ENCODE results near the gene HIPK3.
A peak's percentile ranks its signal among the peaks of the same experiment; 100 is the strongest.
"Not testable (repeated sequence)": the region's sequence is repeated elsewhere in the genome, so short reads cannot be mapped to it uniquely, and the experiment has no call there.

Gene HIPK3

DNA sequence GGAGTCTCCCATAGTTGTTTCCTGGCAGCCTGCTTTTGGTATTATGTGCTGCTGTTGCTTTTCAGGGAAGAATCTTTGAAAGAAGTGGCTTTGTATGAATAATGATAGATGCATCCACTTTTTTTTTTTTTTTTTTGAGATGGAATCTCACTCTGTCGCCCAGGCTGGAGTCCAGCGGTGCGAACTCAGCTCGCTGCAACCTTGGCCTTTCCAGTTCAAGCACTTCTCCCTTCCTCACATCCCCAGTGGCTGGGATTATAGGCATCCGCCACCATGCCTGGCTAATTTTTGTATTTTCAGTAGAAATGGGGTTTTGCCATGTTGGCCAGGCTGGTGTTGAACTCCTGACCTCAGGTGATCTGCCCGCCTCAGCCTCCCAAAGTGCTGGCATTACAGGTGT, 49.6 kb downstream of the HIPK3 start:
- not testable (repeated sequence) for DNase-seq (ENCODE audit: low spot score)

DNA sequence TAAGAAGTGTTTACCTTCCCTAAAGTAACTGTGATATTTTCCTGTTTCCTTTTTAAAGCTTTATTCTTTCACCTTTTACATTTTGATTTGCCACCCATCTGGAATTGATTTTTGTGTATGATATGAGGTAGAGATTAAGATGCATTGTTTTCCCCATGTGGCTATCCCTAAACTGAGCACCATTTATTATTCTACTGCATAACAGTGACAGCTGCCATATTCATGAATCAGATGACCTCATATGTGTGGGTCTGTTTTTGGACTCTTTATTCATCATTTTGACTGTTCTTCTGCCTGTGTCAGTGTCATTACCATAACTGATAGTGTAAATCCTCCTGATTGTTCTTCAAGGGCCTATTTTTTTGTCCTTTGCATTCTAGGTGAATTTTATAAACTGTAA, 50.8 kb downstream of the HIPK3 start:
- no peak for DNase-seq (ENCODE audit: low spot score)

DNA sequence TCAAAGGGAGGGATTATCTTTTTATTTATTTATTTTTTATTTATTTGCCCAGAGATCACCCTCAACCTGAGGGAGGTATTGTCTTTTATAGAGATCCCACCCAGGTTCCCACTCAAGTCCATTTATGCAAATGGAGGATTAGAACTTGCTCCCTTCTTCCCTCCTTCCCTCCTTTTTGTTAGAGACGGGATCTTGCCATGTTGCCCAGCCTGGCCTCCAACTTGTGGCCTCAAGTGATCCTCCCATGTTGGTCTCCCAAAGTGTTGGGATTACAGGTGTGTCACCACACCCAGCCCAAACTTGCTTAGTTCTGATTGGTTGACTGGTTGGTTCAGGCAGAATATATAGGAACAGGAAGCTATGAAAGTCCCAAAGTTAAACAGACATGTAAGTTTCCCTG, 51.9 kb downstream of the HIPK3 start:
- DNase-seq (ENCODE audit: low spot score), result no peak

DNA sequence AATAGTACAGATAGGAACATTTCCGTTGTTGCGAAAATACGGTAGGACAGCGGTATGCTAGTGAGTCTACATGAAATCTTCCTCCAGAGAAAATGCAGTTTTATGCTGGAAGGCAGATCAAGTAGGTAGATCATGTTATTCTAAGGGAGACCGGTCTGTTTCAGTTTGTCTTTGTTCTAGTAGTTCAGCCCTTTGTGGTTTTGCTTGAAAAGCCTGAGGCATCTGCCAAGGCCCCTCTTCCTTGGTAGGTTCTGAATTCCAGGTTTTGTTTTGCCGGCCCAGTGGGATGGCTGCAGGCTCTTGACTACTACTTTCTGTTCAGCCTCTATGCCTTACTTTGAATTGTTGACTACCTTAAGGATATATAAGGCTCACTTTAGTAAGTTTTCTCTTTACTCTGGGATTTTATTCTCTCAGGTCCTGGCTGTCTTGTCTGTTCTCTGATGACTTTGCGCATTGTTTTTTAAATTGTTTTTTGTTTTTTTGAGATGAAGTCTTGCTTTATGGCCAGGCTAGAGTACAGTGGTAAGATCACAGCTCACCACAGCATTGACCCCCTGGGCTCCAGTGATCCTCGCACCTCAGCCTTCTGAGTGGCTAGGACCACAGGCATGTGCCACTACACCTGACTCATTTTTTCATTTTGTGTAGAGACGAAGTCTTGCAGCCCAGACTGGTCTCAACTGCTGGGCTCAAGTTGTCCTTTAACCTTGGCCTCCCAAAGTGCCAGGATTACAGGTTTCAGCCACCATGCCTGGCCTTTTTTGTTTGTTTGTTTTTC, 53.7 kb downstream of the HIPK3 start:
- DNase-seq (ENCODE audit: low spot score), result no peak

DNA sequence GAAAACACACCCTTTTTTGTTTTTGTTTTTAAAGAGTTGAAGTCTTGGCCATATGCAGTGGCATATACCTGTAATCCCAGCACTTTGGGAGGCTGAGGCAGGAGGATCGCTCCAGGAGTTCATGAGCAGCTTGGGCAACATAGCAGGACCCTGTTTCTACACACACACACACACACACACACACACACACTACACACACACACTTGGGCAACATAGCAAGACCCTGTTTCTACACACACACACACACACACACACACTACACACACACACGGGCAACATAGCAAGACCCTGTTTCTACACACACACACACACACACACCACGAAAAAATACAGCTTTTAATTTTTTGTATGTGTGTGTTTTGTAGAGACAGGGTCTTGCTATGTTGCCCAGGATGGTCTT, 54.5 kb downstream of the HIPK3 start:
- no peak for DNase-seq (ENCODE audit: low spot score)

DNA sequence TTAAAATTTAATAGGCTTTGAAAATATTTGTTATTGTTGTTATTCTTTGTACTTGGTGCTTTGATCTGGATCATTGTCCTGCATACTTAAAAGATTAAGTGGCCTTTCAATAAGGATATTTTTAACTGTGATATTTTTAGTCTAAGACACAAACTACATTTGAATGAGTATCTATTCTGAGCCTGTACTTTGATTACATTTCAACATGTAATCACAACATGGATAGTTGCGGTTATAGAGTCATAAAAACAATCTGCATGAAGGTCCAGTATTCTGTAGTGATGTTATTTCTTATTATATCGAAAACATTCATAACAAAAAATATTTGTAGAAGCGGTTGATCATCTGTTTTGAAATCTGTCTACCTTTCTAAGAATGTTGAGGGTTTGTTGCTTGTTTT, 58.6 kb downstream of the HIPK3 start:
- no peak for DNase-seq (ENCODE audit: low spot score)

DNA sequence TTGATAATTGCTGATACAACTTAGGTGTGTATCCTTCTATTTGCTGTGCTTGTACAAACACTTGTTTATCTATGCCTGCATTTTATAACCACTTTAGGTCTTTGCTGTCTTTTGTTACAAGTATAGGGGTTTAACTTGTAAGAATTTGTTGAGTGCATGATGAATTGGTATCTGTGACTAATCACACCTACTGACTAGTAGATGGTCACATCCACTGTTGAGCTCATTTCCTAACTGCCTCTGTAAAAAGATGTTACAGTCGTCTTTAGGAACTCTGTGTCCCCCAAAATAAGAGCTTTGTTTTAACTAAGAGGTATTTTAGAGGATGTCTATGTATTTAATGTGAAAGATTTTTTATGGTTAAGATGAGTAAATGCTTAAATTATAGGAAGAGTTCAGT, 60.5 kb downstream of the HIPK3 start:
- DNase-seq (ENCODE audit: low spot score), result no peak

DNA sequence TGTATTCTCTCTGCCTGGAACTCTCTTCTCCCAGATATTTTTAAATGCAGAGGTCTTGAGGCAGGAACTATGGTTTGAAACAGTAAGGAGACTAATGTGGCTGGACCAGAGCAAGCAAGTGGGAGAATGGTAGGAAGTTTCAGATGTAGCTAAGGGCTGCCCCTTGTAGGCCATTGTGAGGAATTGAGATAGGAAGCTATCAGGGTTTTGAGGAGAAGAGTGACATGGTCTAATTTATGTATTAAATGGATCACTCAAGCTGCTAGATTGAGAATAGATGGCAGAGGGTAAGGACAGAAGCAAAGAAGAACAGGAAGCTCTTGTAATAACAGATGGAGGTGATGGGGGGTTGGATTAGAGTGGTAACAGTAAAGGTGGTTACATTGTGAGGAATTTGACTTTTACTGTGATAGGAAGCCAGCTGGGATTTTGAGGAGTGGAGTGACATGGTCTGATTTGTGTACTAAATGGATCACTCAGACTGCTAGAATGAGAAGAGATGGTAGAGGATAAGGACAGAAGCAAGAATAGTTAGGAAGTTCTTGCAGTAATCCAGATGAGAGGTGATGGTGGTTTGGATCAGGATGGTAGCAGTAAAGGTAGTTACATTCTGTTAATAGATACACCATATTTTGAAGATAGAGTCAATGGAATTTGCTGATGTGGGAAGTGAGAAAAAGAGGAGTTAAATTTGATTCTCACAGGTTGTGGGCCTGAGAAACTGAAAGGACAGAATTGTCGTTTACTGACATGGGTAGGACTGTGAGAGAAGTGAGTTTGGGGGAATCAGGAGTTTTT, 63.0 kb downstream of the HIPK3 start:
- no peak for DNase-seq (ENCODE audit: low spot score)

DNA sequence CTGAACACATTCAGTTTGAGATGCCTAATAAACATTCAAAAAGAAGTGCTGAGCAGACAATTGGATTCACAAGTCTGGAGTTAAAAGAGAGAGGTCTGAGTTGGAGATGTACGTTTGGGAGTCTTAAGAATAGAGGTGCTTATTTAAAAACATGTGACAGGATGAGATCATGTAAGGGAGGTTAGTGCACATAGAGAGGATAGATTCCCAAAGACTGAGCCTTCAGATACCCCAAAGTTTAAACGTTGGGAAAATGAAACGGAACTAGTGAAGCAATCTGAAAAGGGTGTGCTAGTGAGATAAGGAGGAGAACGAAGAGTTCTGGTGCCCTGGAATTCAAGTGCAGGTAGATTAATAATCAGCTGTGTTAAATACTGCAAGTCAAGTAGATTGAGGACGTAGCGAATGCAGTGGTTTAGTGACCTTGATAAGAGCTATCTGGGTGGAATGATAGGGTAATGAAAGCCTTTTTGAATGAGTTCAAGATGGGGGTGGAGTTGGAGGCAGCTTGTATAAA, 63.7 kb downstream of the HIPK3 start:
- DNase-seq (ENCODE audit: low spot score), result no peak

DNA sequence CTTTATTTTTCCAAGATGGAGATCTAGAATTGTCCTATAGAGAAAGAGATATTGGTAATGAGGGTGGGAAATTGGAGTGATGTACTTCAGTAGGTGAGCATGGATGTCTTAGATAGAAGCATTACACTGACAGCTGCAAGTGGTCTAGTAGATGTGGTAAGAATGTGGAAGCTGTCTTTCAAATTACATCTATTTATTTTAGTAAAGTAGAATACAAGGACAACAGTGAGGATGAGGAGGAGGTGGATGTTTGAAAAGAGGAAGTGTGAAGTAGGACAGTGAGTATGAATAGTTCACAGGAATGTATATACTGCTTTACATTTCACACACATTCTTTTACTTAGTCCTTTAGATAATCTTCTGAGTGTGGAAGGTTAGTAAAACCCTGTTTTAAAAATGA, 64.2 kb downstream of the HIPK3 start:
- DNase-seq (ENCODE audit: low spot score), result no peak

DNA sequence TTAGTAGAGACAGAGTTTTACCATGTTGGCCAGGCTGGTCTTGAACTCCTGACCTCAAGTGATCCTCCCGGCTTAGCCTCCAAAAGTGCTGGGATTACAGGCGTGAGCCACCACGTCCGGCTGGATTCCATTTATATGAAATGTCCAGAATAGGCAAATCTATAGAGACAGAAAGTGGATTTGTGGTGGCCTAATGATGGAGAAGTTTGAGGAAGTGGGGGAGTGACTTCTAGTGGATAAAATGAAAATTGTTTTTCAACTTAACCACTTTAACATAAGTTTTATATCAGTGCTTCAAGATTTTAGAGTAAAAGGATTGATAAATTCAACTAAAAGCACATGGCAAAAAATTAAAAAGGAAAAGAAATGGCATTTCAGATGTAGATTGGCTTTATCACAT, 66.2 kb downstream of the HIPK3 start:
- no peak for DNase-seq (ENCODE audit: low spot score)

DNA sequence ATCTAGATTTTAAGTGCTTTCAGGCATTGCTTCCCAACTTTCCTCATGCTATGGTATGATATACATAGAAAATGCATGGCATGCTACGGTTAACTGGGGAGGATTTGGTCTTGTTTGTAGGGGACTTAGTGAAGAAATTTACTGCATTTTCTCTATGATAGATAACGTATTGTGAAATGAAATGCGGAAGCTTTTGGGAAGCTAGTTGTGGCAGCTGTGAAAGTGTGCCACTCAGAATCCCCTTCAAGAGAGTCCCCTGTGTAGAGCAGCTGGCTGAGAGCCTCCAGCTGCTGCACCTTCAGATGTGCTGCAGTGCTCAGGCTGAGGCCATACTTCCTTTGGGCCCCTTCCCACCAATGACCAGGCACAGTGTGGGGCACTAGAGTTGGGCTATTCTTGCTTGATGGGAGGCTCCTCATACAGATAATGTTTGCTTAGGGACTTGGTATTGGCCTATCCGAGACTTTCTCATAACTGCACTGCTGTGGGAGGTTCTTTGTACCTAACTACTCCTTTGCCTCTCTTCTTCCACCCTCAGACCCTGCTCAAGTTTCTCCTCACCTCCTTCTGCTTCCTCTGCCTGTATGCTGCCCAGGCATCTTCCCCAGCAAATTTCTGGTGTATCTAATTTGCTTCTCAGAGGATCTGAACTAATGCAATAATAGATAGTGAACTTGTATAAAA, 67.3 kb downstream of the HIPK3 start:
- DNase-seq (ENCODE audit: low spot score), result no peak

DNA sequence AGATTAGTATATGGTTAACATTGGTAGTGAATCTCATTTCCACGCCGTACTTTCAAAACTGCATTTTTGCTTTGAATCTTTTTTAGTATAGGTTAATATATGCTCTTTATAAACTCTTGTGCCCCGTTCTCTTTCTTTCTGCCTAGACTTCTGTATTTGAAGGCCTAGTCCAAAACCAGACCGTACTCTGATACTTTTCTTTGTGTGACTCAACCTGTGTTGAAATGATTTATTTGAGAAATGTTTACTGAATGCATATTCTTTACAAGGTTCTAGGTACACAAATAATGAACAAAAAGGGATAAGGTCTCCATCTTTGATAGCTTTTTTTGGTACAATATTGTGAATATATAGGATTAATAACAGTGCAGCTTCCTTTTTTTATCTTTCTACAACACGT, 68.3 kb downstream of the HIPK3 start:
- DNase-seq (ENCODE audit: low spot score), result no peak

DNA sequence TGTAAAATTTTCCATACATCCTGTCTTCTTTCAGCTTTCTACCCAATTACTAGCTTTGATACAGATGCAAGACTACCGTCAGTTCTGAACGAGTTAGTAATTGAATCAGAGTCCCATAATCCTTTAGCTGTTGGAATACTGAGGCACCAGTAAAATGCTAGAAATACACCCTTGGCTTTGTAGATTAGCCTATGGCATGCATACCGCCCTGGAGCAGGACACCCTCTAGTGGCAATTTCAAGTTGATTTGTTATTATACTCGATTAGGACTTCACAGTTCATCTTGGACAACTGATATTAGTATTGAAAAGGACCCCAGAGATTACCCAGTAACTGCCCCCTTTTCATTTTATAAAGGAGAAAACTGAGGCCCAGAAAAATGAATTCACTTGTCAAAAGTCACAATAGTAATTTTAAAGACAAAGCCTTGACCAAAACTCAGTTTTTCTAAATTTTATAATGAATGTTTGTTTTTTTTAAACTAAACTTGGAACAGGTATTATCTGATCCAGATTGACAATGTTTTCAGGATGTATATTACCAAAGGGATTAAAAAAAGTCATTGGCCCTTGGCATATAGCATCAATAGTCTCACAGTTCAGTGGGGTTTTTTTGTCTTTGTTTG, 72.6 kb downstream of the HIPK3 start:
- peak; percentile 76 for DNase-seq (ENCODE audit: low spot score)

DNA sequence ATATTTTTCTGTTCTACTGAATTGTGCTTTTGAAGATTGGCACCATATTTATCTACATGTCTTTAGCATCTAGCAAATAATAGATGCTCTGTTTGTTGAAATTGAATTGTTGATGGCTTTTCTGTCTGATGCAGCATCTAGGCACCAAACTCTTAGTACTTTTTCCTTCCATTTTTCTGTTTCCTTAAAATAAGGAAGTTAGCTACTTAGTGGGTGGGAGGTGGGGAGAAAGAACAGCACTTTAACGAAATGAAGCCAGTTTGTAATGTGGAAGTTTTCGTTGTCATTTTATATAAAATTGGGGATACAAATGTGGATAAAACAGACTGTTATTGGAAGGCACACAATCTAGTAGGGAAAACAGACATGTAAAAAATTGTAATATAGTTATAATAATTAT, 76.6 kb downstream of the HIPK3 start:
- DNase-seq (ENCODE audit: low spot score), result no peak

DNA sequence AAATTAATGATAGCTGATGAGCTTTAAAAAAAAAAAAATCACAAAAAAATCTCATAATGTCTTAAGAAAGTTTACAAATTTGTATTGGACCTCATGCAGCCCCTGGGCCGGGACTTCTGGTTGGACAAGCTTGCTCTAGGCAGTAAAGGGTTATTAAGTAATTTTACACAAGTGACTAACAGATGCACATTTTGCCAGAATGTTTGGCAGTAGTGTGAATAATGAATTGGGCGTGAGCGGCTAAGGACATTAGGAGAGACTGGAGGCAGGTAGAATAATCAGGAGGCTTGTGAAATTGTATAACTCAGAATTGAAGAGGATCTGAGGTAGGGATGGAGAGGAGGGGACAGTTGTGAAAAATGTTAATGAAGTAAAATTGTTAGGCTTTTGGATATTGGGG, 77.4 kb downstream of the HIPK3 start:
- no peak for DNase-seq (ENCODE audit: low spot score)

DNA sequence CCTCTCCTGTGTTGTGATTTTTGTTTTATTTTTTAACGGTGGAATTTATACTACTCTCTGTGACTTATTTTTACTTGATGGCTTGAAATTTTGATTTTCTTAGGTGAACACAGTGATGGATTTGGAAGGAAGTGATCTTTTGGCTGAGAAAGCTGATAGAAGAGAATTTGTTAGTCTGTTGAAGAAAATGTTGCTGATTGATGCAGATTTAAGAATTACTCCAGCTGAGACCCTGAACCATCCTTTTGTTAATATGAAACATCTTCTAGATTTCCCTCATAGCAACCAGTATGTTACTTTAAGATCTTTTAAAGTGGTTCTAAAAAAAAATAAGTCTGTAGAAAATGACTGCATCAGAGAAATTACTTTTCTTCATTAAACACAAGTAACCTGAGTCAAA, 82.1 kb downstream of the HIPK3 start:
- no peak for DNase-seq (ENCODE audit: low spot score)

DNA sequence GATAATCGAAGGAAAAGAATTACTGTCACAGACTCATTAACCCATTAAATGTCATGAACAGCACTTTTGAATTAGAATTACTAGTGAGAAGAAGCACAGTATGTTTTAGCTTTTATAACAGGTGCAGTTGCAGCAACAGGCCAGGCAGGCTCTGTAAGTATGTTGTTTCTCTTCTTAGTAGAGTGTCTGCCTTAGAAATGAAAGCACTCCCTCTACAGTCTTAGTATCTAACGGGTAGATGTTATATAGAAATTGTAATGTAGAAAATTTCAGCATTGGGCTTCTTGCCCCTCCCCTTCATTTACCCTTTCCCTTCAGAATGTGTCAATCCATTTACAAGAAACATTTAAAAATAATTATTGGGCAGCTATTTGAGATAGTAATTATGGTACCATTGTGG, 87.4 kb downstream of the HIPK3 start:
- peak; percentile 11 for DNase-seq (ENCODE audit: low spot score)

DNA sequence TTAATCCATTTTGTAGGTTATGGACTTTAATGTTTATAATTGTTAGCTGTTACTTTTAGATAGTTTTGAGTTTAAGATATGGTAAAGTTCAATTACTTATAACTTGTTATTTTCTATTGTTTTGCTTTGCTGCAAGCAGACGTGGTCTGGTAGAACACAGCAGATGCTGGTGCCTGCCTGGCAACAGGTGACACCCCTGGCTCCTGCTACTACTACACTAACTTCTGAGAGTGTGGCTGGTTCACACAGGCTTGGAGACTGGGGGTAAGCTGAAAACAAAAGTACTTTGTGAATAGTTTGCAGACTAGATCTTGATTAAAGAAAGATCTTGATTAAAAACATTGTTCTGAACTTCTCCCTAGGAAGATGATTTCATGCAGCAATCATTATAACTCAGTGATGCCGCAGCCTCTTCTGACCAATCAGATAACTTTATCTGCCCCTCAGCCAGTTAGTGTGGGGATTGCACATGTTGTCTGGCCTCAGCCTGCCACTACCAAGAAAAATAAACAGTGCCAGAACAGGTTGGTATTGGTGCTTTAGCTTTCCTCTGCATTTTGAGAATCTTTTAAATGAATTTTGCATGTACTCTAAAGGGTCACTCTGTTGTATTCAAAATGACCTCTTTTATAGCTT, 90.4 kb downstream of the HIPK3 start:
- no peak for DNase-seq (ENCODE audit: low spot score)

DNA sequence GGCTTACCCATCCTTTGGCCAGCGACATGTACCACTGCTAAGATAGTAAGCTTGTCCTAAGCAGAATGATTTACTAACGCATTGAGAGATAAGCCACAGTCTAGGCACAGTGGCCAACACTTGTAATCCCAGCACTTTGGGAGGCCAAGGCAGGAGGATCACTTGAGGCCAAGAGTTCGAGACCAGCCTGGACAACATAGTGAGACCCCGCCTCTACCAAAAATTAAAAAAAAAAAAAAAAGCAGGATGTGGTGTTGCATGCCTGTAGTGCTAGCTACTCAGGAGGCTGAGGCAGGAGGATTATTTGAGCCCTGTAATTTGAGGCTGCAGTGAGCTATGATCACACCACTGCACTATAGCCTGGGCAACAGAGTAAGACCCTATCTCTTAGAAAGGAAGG, 93.1 kb downstream of the HIPK3 start:
- DNase-seq (ENCODE audit: low spot score), result no peak

DNA sequence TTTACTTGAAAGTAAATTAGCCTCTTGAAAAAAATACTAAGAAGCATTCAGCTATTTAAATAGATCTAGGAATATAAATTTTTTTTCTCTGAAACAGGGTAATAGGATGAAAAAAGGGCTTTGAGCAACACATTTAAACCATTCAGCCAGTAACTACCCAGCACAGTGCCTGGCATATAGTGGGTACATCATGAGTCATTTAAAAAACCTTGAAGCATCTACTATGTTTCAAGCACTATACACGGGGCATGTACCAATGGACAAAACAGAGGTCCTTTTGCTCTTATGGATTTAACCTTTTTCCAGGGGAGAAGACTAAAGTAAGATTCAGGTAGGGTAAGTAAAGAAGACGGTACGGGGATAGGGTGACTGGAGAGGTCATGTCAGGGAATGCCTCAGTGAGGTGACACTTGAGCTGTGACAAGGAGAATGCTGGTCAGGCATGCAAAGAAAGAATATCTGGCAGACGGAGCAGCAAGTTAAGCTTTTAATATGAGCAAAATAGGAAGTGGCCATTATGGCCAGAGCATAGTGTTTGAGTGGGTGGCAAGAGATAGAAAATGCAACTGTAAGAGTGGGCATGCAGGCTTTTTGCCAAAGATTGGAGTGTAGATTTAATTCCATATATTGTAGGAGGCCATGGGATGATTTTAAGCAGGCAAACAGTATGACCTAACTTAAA, 101.1 kb downstream of the HIPK3 start:
- DNase-seq (ENCODE audit: low spot score), result no peak

Measured in SW480 (cell line).